Liver (tissue), 3 donors: ENCODE measurements around the gene ROBO2.

Experiments
- FOXA1 ChIP-seq: IDR thresholded peaks from 2 replicates; pipeline ENCODE4 v1.6.1; 2016; ENCODE audit warnings: antibody characterized with exemption
- GABPA ChIP-seq, 2 donors: IDR thresholded peaks in 1 of 2; conservative IDR thresholded peaks in 1 of 2; 2 replicates each; pipeline ENCODE4 v1.6.1; 2016; ENCODE audit warnings: antibody characterized with exemption in 2 of 2, mild to moderate bottlenecking in 1 of 2, moderate library complexity in 1 of 2
- JUND ChIP-seq, 2 donors: IDR thresholded peaks; 2 replicates each; pipeline ENCODE4 v1.6.1; 2016; ENCODE audit warnings: antibody characterized with exemption in 2 of 2
- RAD21 ChIP-seq, 2 donors: IDR thresholded peaks; 2 replicates each; pipeline ENCODE4 v1.6.1; 2016; ENCODE audit warnings: antibody characterized with exemption in 2 of 2, mild to moderate bottlenecking in 2 of 2
- SP1 ChIP-seq: IDR thresholded peaks from 2 replicates; pipeline ENCODE4 v1.6.1; 2018; ENCODE audit warnings: antibody characterized with exemption, mild to moderate bottlenecking
- TAF1 ChIP-seq: conservative IDR thresholded peaks from 2 replicates; pipeline ENCODE4 v1.6.1; 2016; ENCODE audit warnings: antibody characterized with exemption, mild to moderate bottlenecking
- YY1 ChIP-seq: IDR thresholded peaks from 2 replicates; pipeline ENCODE4 v1.6.1; 2016; ENCODE audit warnings: antibody characterized with exemption, mild to moderate bottlenecking
- TF ChIP-seq, protein P1 (sequence below): fragments of 150-350 bp; IDR thresholded peaks from 2 replicates; pipeline ENCODE4 v1.5.1; 2017; ENCODE audit warnings: improper control_type of control experiment, low read depth, low read length; ENCODE audit not compliant: missing input control
- TF ChIP-seq, protein P2 (sequence below): IDR thresholded peaks from 2 replicates; pipeline ENCODE4 v1.6.1; 2016; ENCODE audit warnings: antibody characterized with exemption
- TF ChIP-seq, protein P3 (sequence below): IDR thresholded peaks from 2 replicates; pipeline ENCODE4 v1.6.1; 2016; ENCODE audit warnings: antibody characterized with exemption
- TF ChIP-seq, protein P4 (sequence below): IDR thresholded peaks from 2 replicates; pipeline ENCODE4 v1.6.1; 2016; ENCODE audit warnings: antibody characterized with exemption, mild to moderate bottlenecking
- donor health status: healthy.
- donor health status: healthy.

DNA sequence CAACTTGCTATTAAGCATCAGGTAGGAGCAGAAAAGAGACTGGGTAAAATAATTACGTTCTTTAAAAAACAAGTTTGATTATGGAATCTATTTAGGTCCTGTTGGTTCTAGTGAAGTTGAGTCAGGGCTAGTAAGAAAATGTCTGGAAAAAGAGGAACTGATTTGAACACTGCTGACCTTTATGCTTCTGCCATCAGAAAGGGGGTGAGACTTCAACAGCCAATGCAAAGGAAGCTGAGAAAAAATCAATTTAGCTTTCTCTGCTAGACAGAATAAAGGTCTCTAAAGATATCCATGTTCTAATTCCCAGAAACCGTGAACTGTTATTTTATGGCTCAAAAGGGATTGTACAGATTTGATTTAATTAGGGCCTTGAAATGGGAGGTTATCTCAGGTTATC lies 157.5 kb downstream of the ROBO2 start:
- TF ChIP-seq, protein P1, sequence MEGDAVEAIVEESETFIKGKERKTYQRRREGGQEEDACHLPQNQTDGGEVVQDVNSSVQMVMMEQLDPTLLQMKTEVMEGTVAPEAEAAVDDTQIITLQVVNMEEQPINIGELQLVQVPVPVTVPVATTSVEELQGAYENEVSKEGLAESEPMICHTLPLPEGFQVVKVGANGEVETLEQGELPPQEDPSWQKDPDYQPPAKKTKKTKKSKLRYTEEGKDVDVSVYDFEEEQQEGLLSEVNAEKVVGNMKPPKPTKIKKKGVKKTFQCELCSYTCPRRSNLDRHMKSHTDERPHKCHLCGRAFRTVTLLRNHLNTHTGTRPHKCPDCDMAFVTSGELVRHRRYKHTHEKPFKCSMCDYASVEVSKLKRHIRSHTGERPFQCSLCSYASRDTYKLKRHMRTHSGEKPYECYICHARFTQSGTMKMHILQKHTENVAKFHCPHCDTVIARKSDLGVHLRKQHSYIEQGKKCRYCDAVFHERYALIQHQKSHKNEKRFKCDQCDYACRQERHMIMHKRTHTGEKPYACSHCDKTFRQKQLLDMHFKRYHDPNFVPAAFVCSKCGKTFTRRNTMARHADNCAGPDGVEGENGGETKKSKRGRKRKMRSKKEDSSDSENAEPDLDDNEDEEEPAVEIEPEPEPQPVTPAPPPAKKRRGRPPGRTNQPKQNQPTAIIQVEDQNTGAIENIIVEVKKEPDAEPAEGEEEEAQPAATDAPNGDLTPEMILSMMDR, result no peak
- TF ChIP-seq JUND (IDR thresholded peaks at IDR 0.05), result no peak
- no peak for TF ChIP-seq YY1
- TF ChIP-seq SP1, result no peak
- TF ChIP-seq, protein P2, sequence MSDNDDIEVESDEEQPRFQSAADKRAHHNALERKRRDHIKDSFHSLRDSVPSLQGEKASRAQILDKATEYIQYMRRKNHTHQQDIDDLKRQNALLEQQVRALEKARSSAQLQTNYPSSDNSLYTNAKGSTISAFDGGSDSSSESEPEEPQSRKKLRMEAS, result no peak
- TF ChIP-seq, protein P3, sequence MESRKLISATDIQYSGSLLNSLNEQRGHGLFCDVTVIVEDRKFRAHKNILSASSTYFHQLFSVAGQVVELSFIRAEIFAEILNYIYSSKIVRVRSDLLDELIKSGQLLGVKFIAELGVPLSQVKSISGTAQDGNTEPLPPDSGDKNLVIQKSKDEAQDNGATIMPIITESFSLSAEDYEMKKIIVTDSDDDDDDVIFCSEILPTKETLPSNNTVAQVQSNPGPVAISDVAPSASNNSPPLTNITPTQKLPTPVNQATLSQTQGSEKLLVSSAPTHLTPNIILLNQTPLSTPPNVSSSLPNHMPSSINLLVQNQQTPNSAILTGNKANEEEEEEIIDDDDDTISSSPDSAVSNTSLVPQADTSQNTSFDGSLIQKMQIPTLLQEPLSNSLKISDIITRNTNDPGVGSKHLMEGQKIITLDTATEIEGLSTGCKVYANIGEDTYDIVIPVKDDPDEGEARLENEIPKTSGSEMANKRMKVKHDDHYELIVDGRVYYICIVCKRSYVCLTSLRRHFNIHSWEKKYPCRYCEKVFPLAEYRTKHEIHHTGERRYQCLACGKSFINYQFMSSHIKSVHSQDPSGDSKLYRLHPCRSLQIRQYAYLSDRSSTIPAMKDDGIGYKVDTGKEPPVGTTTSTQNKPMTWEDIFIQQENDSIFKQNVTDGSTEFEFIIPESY, result no peak
- no peak for TF ChIP-seq RAD21 (IDR thresholded peaks at IDR 0.05)
- no peak for TF ChIP-seq FOXA1
- TF ChIP-seq TAF1, result no peak
- TF ChIP-seq, protein P4, sequence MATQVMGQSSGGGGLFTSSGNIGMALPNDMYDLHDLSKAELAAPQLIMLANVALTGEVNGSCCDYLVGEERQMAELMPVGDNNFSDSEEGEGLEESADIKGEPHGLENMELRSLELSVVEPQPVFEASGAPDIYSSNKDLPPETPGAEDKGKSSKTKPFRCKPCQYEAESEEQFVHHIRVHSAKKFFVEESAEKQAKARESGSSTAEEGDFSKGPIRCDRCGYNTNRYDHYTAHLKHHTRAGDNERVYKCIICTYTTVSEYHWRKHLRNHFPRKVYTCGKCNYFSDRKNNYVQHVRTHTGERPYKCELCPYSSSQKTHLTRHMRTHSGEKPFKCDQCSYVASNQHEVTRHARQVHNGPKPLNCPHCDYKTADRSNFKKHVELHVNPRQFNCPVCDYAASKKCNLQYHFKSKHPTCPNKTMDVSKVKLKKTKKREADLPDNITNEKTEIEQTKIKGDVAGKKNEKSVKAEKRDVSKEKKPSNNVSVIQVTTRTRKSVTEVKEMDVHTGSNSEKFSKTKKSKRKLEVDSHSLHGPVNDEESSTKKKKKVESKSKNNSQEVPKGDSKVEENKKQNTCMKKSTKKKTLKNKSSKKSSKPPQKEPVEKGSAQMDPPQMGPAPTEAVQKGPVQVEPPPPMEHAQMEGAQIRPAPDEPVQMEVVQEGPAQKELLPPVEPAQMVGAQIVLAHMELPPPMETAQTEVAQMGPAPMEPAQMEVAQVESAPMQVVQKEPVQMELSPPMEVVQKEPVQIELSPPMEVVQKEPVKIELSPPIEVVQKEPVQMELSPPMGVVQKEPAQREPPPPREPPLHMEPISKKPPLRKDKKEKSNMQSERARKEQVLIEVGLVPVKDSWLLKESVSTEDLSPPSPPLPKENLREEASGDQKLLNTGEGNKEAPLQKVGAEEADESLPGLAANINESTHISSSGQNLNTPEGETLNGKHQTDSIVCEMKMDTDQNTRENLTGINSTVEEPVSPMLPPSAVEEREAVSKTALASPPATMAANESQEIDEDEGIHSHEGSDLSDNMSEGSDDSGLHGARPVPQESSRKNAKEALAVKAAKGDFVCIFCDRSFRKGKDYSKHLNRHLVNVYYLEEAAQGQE, result no peak
- no peak for TF ChIP-seq GABPA (IDR thresholded peaks at IDR 0.05 in 1 of 2, conservative IDR thresholded peaks at IDR 0.05 in 1 of 2)
